Retinal pigment epithelial cell (primary cell): ENCODE results near the gene SS18.

Source experiments
- DNase-seq: peaks from one replicate; pipeline ENCODE4 v3.0.0-alpha.2; 2010; ENCODE audit warnings: low read depth
- H3K4me3 ChIP-seq: 2 replicates; pipeline ENCODE4 v1.5.1; 2011; ENCODE audit warnings: mild to moderate bottlenecking, low read length, control low read depth, moderate library complexity
- TF ChIP-seq, protein P1 (sequence below): conservative IDR thresholded peaks from 2 replicates; pipeline ENCODE4 v1.5.1; 2011; ENCODE audit warnings: low read depth, low read length, control low read depth, inconsistent platforms

SS18 gene

DNA sequence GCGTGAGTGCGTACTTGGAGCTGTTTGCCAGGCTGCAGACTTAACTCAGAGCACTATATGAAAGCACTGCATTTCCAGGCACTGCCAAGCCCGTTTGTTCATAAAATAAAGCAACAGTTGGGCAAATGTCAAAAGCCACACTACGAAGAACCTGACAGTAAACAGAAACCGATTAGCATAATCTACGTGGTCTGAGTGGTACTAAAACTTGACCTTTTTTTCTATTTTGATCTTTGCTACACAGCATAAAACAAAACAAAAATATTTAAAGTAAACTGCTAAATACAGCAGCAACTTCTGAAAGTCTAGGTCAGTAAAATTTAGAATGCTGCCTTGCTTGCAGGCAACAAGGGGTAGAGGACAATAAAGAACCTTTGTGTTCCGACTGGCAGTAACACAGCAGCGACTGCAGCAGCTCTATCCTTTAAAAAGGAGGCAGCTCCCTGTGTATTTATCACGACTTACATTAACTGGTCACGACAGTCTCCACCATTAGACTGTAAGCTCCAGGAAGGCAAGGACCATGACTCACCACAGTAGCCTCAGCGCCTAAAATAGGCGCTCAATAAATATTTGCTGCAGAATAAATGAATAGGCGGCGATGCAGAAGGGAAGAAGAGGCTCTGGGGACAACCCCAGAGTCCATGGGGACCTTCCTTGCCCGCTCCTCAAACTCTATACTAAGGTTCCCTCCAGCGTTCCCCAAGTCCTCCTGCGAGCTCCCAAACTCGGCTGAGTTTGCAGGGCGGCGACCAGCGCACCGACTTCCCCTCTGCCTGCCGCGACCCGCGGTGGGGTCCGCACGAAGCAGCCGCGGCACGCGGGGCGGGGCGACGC lies 902 bp downstream of the SS18 start:
- peak overlapping the region; percentile 85 for H3K4me3 ChIP-seq
- TF ChIP-seq, protein P1, sequence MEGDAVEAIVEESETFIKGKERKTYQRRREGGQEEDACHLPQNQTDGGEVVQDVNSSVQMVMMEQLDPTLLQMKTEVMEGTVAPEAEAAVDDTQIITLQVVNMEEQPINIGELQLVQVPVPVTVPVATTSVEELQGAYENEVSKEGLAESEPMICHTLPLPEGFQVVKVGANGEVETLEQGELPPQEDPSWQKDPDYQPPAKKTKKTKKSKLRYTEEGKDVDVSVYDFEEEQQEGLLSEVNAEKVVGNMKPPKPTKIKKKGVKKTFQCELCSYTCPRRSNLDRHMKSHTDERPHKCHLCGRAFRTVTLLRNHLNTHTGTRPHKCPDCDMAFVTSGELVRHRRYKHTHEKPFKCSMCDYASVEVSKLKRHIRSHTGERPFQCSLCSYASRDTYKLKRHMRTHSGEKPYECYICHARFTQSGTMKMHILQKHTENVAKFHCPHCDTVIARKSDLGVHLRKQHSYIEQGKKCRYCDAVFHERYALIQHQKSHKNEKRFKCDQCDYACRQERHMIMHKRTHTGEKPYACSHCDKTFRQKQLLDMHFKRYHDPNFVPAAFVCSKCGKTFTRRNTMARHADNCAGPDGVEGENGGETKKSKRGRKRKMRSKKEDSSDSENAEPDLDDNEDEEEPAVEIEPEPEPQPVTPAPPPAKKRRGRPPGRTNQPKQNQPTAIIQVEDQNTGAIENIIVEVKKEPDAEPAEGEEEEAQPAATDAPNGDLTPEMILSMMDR: no peak
- no peak for DNase-seq

- peak overlapping the region; percentile 85 for H3K4me3 ChIP-seq
- TF ChIP-seq, protein P1: no peak
- no peak for DNase-seq
These were observed 1.9 kb downstream of the SS18 start for GRCh38 chr18:26088487-26088886.

DNA sequence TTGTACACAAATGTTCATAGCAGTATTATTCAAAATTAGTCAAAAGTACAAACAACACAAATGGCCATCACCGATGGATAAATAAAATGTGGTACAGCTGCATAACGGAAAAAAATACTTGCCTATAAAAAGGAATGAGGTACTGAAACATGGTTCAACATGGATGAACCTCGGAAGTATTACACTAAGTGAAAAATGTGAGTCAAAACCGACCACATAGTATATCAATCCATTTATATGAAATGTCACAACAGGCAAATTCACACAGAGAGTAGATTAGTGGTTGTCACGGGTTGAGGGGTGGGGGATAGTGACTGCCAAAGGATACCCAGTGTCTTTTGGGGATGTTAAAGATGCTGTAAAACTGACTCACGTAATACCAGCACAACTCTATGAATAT lies 3.5 kb downstream of the SS18 start:
- TF ChIP-seq, protein P1: no peak
- no peak overlapping the region for H3K4me3 ChIP-seq
- no peak for DNase-seq

DNA sequence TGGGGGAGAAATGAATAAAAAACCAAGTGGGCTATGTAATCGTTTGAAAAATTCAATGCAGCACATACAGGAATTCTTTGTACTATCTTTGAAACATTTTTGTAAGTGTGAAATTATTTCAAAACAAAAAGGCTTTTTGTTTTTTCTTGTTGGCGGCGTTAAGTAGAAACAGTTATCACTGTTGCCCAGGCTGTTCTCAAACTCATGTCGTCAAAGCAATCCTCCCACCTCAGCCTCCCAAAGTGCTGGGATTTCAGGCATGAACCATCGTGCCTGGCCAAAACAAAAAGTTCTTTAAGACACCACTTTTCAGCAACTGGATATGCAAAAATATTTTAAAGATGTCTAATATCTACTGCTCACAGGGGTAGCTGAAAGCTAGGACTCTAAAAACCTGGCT lies 5.4 kb downstream of the SS18 start:
- DNase-seq: no peak
- H3K4me3 ChIP-seq: no peak overlapping the region
- TF ChIP-seq, protein P1: no peak

DNA sequence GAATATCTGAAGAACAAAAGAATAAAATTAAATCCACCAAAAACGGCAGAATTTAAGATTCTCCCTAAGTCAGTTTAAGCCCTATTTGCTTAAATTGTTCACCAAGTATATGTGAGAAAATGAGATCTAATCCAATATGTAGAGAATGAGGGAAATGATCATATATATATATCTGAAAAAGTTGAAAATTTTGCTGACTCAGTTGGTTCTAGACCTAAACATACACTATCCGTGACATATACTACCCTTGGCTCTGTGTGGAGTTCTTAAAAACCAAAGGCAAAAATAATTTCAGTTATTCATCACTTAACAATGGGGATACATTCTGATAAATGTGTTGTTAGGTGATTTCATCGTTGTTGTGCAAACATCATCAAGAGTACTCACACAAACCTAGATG lies 7.3 kb downstream of the SS18 start:
- TF ChIP-seq, protein P1: no peak
- DNase-seq: no peak
- no peak overlapping the region for H3K4me3 ChIP-seq

GRCh38 chr18:26082475-26082874 lies 7.9 kb downstream of the SS18 start:
- no peak overlapping the region for H3K4me3 ChIP-seq
- DNase-seq: no peak
- TF ChIP-seq, protein P1: no peak

DNA sequence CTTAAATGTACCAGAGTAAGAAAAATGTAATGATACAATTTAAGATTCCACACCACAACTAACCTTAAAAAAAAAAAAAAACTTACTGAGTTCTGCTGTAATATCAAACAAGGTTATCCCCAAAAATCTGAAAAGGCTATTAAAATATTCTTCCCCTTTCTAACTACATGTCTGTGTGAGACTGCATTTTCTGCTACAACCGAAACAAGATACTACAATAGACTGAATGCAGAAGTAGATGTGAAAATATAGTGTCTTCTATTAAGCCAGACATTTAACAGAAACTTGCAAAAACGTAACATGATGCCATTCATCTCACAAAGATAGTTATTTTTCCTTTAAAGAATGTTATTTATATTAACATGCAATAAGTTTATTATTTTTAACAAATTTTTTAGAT lies 16.2 kb downstream of the SS18 start:
- no peak overlapping the region for H3K4me3 ChIP-seq
- no peak for DNase-seq
- TF ChIP-seq, protein P1: no peak
